ENCODE measurements around the gene IGSF21.

IGSF21 gene

GRCh38 chr1:18119289-18119688, 11.7 kb downstream of the IGSF21 start:
- Histone ChIP-seq H3K4me3 (no peak overlapping the region), H3K9ac (ENCODE audit: insufficient read length) (no peak overlapping the region), H3K27ac (no peak overlapping the region), H3K36me3 (ENCODE audit: insufficient read depth, low read length) (no peaks in the 10 kb centered on the region), H3K9me3 (ENCODE audit: low read depth, low read length) (no peaks in the 10 kb centered on the region)
- DNase-seq (ENCODE audit: low read depth, low spot score), result no peak
- TF ChIP-seq EZH2 (IDR thresholded peaks at IDR 0.05), result no peak

- no peak for TF ChIP-seq FOXP2 (optimal IDR thresholded peaks at IDR 0.05; ENCODE audit: control extremely low read depth, extremely low read length, insufficient read depth)
- no peak for TF ChIP-seq EZH2 (IDR thresholded peaks at IDR 0.05)
- TF ChIP-seq POLR2AphosphoS5 (IDR thresholded peaks at IDR 0.05; ENCODE audit: borderline replicate concordance, low read depth, low read length), result no peak
- no peak overlapping the region for H3K27ac ChIP-seq
- H3K9ac ChIP-seq (ENCODE audit: insufficient read length), result no peak overlapping the region
- no peak for DNase-seq (ENCODE audit: low read depth, low spot score)
- no peak overlapping the region for H3K4me3 ChIP-seq
- H3K9me3 ChIP-seq (ENCODE audit: low read depth, low read length), result no peaks in the 10 kb centered on the region
- H3K36me3 ChIP-seq (ENCODE audit: insufficient read depth, low read length), result no peaks in the 10 kb centered on the region
These were observed 12.3 kb downstream of the IGSF21 start for GRCh38 chr1:18119771-18120377.

- no peak for TF ChIP-seq FOXP2 (optimal IDR thresholded peaks at IDR 0.05; ENCODE audit: control extremely low read depth, extremely low read length, insufficient read depth)
- TF ChIP-seq EZH2 (IDR thresholded peaks at IDR 0.05), result no peak
- no peak for TF ChIP-seq POLR2AphosphoS5 (IDR thresholded peaks at IDR 0.05; ENCODE audit: borderline replicate concordance, low read depth, low read length)
- no peak overlapping the region for H3K4me3 ChIP-seq
- H3K9ac ChIP-seq (ENCODE audit: insufficient read length), result no peak overlapping the region
- no peaks in the 10 kb centered on the region for H3K36me3 ChIP-seq (ENCODE audit: insufficient read depth, low read length)
- DNase-seq (ENCODE audit: low read depth, low spot score), result no peak
- no peak overlapping the region for H3K27ac ChIP-seq
- H3K9me3 ChIP-seq (ENCODE audit: low read depth, low read length), result no peaks in the 10 kb centered on the region
These were observed 13.0 kb downstream of the IGSF21 start for GRCh38 chr1:18120638-18121037.

GRCh38 chr1:18121072-18121820, 13.6 kb downstream of the IGSF21 start:
- TF ChIP-seq POLR2AphosphoS5 (IDR thresholded peaks at IDR 0.05; ENCODE audit: borderline replicate concordance, low read depth, low read length) (no peak), EZH2 (IDR thresholded peaks at IDR 0.05) (no peak), FOXP2 (optimal IDR thresholded peaks at IDR 0.05; ENCODE audit: control extremely low read depth, extremely low read length, insufficient read depth) (no peak)
- no peaks in the 10 kb centered on the region for H3K9me3 ChIP-seq (ENCODE audit: low read depth, low read length)
- H3K9ac ChIP-seq (ENCODE audit: insufficient read length), result no peak overlapping the region
- H3K4me3 ChIP-seq, result no peak overlapping the region
- no peaks in the 10 kb centered on the region for H3K36me3 ChIP-seq (ENCODE audit: insufficient read depth, low read length)
- DNase-seq (ENCODE audit: low read depth, low spot score), result no peak
- no peak overlapping the region for H3K27ac ChIP-seq

GRCh38 chr1:18123467-18123992, 15.9 kb downstream of the IGSF21 start:
- no peak for TF ChIP-seq POLR2AphosphoS5 (IDR thresholded peaks at IDR 0.05; ENCODE audit: borderline replicate concordance, low read depth, low read length)
- TF ChIP-seq EZH2 (IDR thresholded peaks at IDR 0.05), result no peak
- TF ChIP-seq FOXP2 (optimal IDR thresholded peaks at IDR 0.05; ENCODE audit: control extremely low read depth, extremely low read length, insufficient read depth), result no peak
- H3K36me3 ChIP-seq (ENCODE audit: insufficient read depth, low read length), result no peaks in the 10 kb centered on the region
- DNase-seq (ENCODE audit: low read depth, low spot score), result no peak
- H3K4me3 ChIP-seq, result no peak overlapping the region
- no peaks in the 10 kb centered on the region for H3K9me3 ChIP-seq (ENCODE audit: low read depth, low read length)
- H3K27ac ChIP-seq, result no peak overlapping the region
- no peak overlapping the region for H3K9ac ChIP-seq (ENCODE audit: insufficient read length)

GRCh38 chr1:18124977-18125376, 17.4 kb downstream of the IGSF21 start:
- no peak for TF ChIP-seq EZH2 (IDR thresholded peaks at IDR 0.05)
- TF ChIP-seq FOXP2 (optimal IDR thresholded peaks at IDR 0.05; ENCODE audit: control extremely low read depth, extremely low read length, insufficient read depth), result no peak
- TF ChIP-seq POLR2AphosphoS5 (IDR thresholded peaks at IDR 0.05; ENCODE audit: borderline replicate concordance, low read depth, low read length), result no peak
- no peak for DNase-seq (ENCODE audit: low read depth, low spot score)
- Histone ChIP-seq H3K4me3 (no peak overlapping the region), H3K36me3 (ENCODE audit: insufficient read depth, low read length) (no peaks in the 10 kb centered on the region), H3K9ac (ENCODE audit: insufficient read length) (no peak overlapping the region), H3K27ac (no peak overlapping the region), H3K9me3 (ENCODE audit: low read depth, low read length) (no peaks in the 10 kb centered on the region)

- Histone ChIP-seq H3K4me3 (no peak overlapping the region), H3K9me3 (ENCODE audit: low read depth, low read length) (no peaks in the 10 kb centered on the region), H3K9ac (ENCODE audit: insufficient read length) (no peak overlapping the region), H3K36me3 (ENCODE audit: insufficient read depth, low read length) (no peaks in the 10 kb centered on the region), H3K27ac (no peak overlapping the region)
- TF ChIP-seq FOXP2 (optimal IDR thresholded peaks at IDR 0.05; ENCODE audit: control extremely low read depth, extremely low read length, insufficient read depth), result no peak
- no peak for TF ChIP-seq POLR2AphosphoS5 (IDR thresholded peaks at IDR 0.05; ENCODE audit: borderline replicate concordance, low read depth, low read length)
- no peak for TF ChIP-seq EZH2 (IDR thresholded peaks at IDR 0.05)
- DNase-seq (ENCODE audit: low read depth, low spot score), result no peak
These were observed 19.0 kb downstream of the IGSF21 start for GRCh38 chr1:18126616-18127015.

- Histone ChIP-seq H3K4me3 (no peak overlapping the region), H3K36me3 (ENCODE audit: insufficient read depth, low read length) (no peaks in the 10 kb centered on the region), H3K27ac (no peak overlapping the region), H3K9ac (ENCODE audit: insufficient read length) (no peak overlapping the region), H3K9me3 (ENCODE audit: low read depth, low read length) (no peaks in the 10 kb centered on the region)
- TF ChIP-seq POLR2AphosphoS5 (IDR thresholded peaks at IDR 0.05; ENCODE audit: borderline replicate concordance, low read depth, low read length), result no peak
- TF ChIP-seq EZH2 (IDR thresholded peaks at IDR 0.05), result no peak
- no peak for TF ChIP-seq FOXP2 (optimal IDR thresholded peaks at IDR 0.05; ENCODE audit: control extremely low read depth, extremely low read length, insufficient read depth)
- no peak for DNase-seq (ENCODE audit: low read depth, low spot score)
These were observed 20.7 kb downstream of the IGSF21 start for GRCh38 chr1:18128298-18128697.

All from SK-N-MC (cell line).